ENCODE measurements around the gene CDH1. TPM values are rescaled to one million over a fixed set of nuclear protein-coding genes. Genes with fewer than 3 reads are reported as not detected.
"Not testable (repeated sequence)": the region's sequence is repeated elsewhere in the genome, so short reads cannot be mapped to it uniquely, and the experiment has no call there.

CDH1 gene
- total RNA-seq, 2 donors from 2014 or later: 0.38 to 0.59 TPM

- ATAC-seq; H3K36me3 Mint-ChIP-seq; DNase-seq (ENCODE audit: low spot score); H3K9me3 Mint-ChIP-seq; H3K4me3 Mint-ChIP-seq; H3K27ac Mint-ChIP-seq: not testable (repeated sequence)
- peaks cover 12 to 16% of the 10 kb centered on the region in 2 donors for H3K27me3 Mint-ChIP-seq
- H3K4me1 Mint-ChIP-seq (ENCODE audit: low read depth in 2 of 2): peaks cover 6 to 17% of the 10 kb centered on the region in 2 donors
These were observed 20.6 kb upstream of the CDH1 start for GRCh38 chr16:68716516-68716915.

- Mint-ChIP-seq H3K4me3 (no peak overlapping the region), H3K36me3 (no peaks in the 10 kb centered on the region), H3K27me3 (peaks cover 10 to 14% of the 10 kb centered on the region in 2 donors), H3K9me3 (no peaks in the 10 kb centered on the region), H3K27ac (no peak overlapping the region), H3K4me1 (ENCODE audit: low read depth in 2 of 2) (peaks cover 6 to 15% of the 10 kb centered on the region in 2 donors)
- ATAC-seq (no peak), DNase-seq (ENCODE audit: low spot score) (no peak)
These were observed 19.4 kb upstream of the CDH1 start for GRCh38 chr16:68717684-68718083.

GRCh38 chr16:68718590-68718989, 18.5 kb upstream of the CDH1 start:
- H3K27me3 Mint-ChIP-seq: peaks cover 5% of the 10 kb centered on the region in 2 donors
- H3K4me1 Mint-ChIP-seq (ENCODE audit: low read depth in 2 of 2): peaks cover 6 to 15% of the 10 kb centered on the region in 2 donors
- H3K4me3 Mint-ChIP-seq: no peak overlapping the region
- no peaks in the 10 kb centered on the region for H3K9me3 Mint-ChIP-seq
- no peak for DNase-seq (ENCODE audit: low spot score)
- no peaks in the 10 kb centered on the region for H3K36me3 Mint-ChIP-seq
- ATAC-seq: no peak
- no peak overlapping the region for H3K27ac Mint-ChIP-seq

GRCh38 chr16:68719993-68720489, 17.1 kb upstream of the CDH1 start:
- Mint-ChIP-seq H3K4me3 (peak overlapping the region; percentile 2), H3K27ac (peak overlapping the region in 1 of 2 donors; percentile 37), H3K27me3 (no peaks in the 10 kb centered on the region), H3K9me3 (no peaks in the 10 kb centered on the region), H3K4me1 (ENCODE audit: low read depth in 2 of 2) (peaks cover 6 to 13% of the 10 kb centered on the region in 2 donors), H3K36me3 (no peaks in the 10 kb centered on the region)
- no peak for DNase-seq (ENCODE audit: low spot score)
- peak; percentile 88 to 89 for ATAC-seq

- Mint-ChIP-seq H3K4me3 (no peak overlapping the region), H3K27me3 (peaks cover 0 to 3% of the 10 kb centered on the region in 2 donors), H3K36me3 (no peaks in the 10 kb centered on the region), H3K4me1 (ENCODE audit: low read depth in 2 of 2) (peaks cover 6 to 13% of the 10 kb centered on the region in 2 donors), H3K9me3 (no peaks in the 10 kb centered on the region), H3K27ac (no peak overlapping the region)
- no peak for DNase-seq (ENCODE audit: low spot score)
- ATAC-seq: no peak
These were observed 14.7 kb upstream of the CDH1 start for GRCh38 chr16:68722119-68723024.

GRCh38 chr16:68724797-68725196, 12.3 kb upstream of the CDH1 start:
- Mint-ChIP-seq H3K27ac (no peak overlapping the region), H3K4me3 (no peak overlapping the region), H3K4me1 (ENCODE audit: low read depth in 2 of 2) (peaks cover 5 to 8% of the 10 kb centered on the region in 2 donors), H3K36me3 (no peaks in the 10 kb centered on the region), H3K9me3 (no peaks in the 10 kb centered on the region), H3K27me3 (peaks cover 0 to 5% of the 10 kb centered on the region in 2 donors)
- DNase-seq (ENCODE audit: low spot score) (no peak), ATAC-seq (no peak)

GRCh38 chr16:68728523-68728922, 8.6 kb upstream of the CDH1 start:
- no peak overlapping the region for H3K27ac Mint-ChIP-seq
- no peak for ATAC-seq
- no peak for DNase-seq (ENCODE audit: low spot score)
- H3K4me3 Mint-ChIP-seq: no peak overlapping the region
- peaks cover 2 to 5% of the 10 kb centered on the region in 2 donors for H3K27me3 Mint-ChIP-seq
- no peaks in the 10 kb centered on the region for H3K9me3 Mint-ChIP-seq
- no peaks in the 10 kb centered on the region for H3K4me1 Mint-ChIP-seq (ENCODE audit: low read depth in 2 of 2)
- no peaks in the 10 kb centered on the region for H3K36me3 Mint-ChIP-seq

- no peak for DNase-seq (ENCODE audit: low spot score)
- no peak for ATAC-seq
- Mint-ChIP-seq H3K4me3 (no peak overlapping the region), H3K27ac (no peak overlapping the region), H3K36me3 (no peaks in the 10 kb centered on the region), H3K4me1 (ENCODE audit: low read depth in 2 of 2) (peaks cover under 1 to 2% of the 10 kb centered on the region in 2 donors), H3K9me3 (no peaks in the 10 kb centered on the region), H3K27me3 (peaks cover 14 to 19% of the 10 kb centered on the region in 2 donors)
These were observed 5.5 kb upstream of the CDH1 start for GRCh38 chr16:68731637-68732036.

- DNase-seq (ENCODE audit: low spot score) (no peak), ATAC-seq (peak in 1 of 2 donors; percentile 13)
- Mint-ChIP-seq H3K4me3 (no peak overlapping the region), H3K36me3 (no peaks in the 10 kb centered on the region), H3K27me3 (peaks cover 16 to 22% of the 10 kb centered on the region in 2 donors), H3K9me3 (no peaks in the 10 kb centered on the region), H3K4me1 (ENCODE audit: low read depth in 2 of 2) (peaks cover 3 to 4% of the 10 kb centered on the region in 2 donors), H3K27ac (no peak overlapping the region)
These were observed 4.9 kb upstream of the CDH1 start for GRCh38 chr16:68732042-68732680.

- H3K4me3 Mint-ChIP-seq: no peak overlapping the region
- no peaks in the 10 kb centered on the region for H3K36me3 Mint-ChIP-seq
- H3K27me3 Mint-ChIP-seq: peaks cover 20 to 27% of the 10 kb centered on the region in 2 donors
- DNase-seq (ENCODE audit: low spot score): no peak
- ATAC-seq: no peak
- H3K4me1 Mint-ChIP-seq (ENCODE audit: low read depth in 2 of 2): peaks cover 4 to 7% of the 10 kb centered on the region in 2 donors
- H3K9me3 Mint-ChIP-seq: no peaks in the 10 kb centered on the region
- no peak overlapping the region for H3K27ac Mint-ChIP-seq
These were observed 4.2 kb upstream of the CDH1 start for GRCh38 chr16:68732741-68733399.

GRCh38 chr16:68733570-68733969, 3.5 kb upstream of the CDH1 start:
- ATAC-seq: no peak
- Mint-ChIP-seq H3K27ac (no peak overlapping the region), H3K4me1 (ENCODE audit: low read depth in 2 of 2) (peaks cover 4 to 7% of the 10 kb centered on the region in 2 donors), H3K9me3 (no peaks in the 10 kb centered on the region), H3K36me3 (no peaks in the 10 kb centered on the region), H3K4me3 (no peak overlapping the region), H3K27me3 (peaks cover 21 to 30% of the 10 kb centered on the region in 2 donors)
- DNase-seq (ENCODE audit: low spot score): no peak

- H3K4me1 Mint-ChIP-seq (ENCODE audit: low read depth in 2 of 2): peaks cover 4 to 7% of the 10 kb centered on the region in 2 donors
These were observed 2.3 kb upstream of the CDH1 start for GRCh38 chr16:68734782-68735181.

GRCh38 chr16:68736561-68736960, 531 bp upstream of the CDH1 start:
- Mint-ChIP-seq H3K9me3 (no peaks in the 10 kb centered on the region), H3K4me1 (ENCODE audit: low read depth in 2 of 2) (peaks cover 4 to 10% of the 10 kb centered on the region in 2 donors), H3K27me3 (peaks cover 29 to 43% of the 10 kb centered on the region in 2 donors), H3K36me3 (no peaks in the 10 kb centered on the region), H3K4me3 (peak overlapping the region; percentile 39), H3K27ac (no peak overlapping the region)
- ATAC-seq (no peak), DNase-seq (ENCODE audit: low spot score) (no peak)

More at GRCh38 chr16:68734782-68735181, 2.3 kb upstream of the CDH1 start:
- peaks cover 22 to 30% of the 10 kb centered on the region in 2 donors for H3K27me3 Mint-ChIP-seq
- H3K36me3 Mint-ChIP-seq: no peaks in the 10 kb centered on the region
- no peak overlapping the region for H3K4me3 Mint-ChIP-seq
- H3K27ac Mint-ChIP-seq: no peak overlapping the region
- ATAC-seq (no peak), DNase-seq (ENCODE audit: low spot score) (no peak)
- H3K9me3 Mint-ChIP-seq: no peaks in the 10 kb centered on the region
